ENCODE measurements around the gene OR5AK2.
"Not testable (repeated sequence)": the region's sequence is repeated elsewhere in the genome, so short reads cannot be mapped to it uniquely, and the experiment has no call there.

OR5AK2 gene

DNA sequence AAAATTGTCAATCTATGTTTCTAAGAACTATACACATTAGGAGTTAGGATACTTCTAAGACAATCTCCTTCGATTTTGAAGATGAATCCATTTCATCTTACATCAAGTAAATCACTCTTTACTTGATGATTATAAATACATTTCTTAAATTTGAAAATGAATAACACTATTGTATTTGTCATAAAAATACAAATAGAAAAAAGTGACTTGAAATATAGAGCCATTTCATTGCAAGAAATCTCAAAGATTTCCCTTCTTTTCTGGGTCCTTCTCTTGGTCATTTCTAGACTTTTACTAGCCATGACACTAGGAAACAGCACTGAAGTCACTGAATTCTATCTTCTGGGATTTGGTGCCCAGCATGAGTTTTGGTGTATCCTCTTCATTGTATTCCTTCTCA lies at the start of gene OR5AK2:
Gene OR5AK2, plus strand, starts transcription at position 301 of the 400 bp plus-strand sequence. Its CDS starts 0 bp downstream, at position 301.
- no peak for DNase-seq (ENCODE audit: low read depth, low spot score)

DNA sequence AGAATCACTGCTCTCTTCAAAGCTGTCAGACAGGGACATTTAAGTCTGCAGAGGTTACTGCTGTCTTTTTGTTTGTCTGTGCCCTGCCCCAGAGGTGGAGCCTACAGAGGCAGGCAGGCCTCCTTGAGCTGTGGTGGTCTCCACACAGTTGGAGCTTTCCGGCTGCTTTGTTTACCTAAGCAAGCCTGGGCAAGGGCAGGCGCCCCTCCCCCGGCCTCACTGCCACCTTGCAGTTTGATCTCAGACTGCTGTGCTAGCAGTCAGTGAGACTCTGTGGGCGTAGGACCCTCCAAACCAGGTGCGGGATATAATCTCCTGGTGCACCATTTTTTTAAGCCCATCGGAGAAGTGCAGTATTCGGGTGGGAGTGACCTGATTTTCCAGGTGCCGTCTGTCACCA lies 43.2 kb upstream of the OR5AK2 start:
- not testable (repeated sequence) for DNase-seq (ENCODE audit: low read depth, low spot score)

- DNase-seq (ENCODE audit: low read depth, low spot score): no peak
These were observed 39.7 kb upstream of the OR5AK2 start for GRCh38 chr11:56948991-56949515.

GRCh38 chr11:56950510-56950909 lies 38.2 kb upstream of the OR5AK2 start:
- no peak for DNase-seq (ENCODE audit: low read depth, low spot score)

GRCh38 chr11:56953907-56954306 lies 34.8 kb upstream of the OR5AK2 start:
- DNase-seq (ENCODE audit: low read depth, low spot score): not testable (repeated sequence)

- DNase-seq (ENCODE audit: low read depth, low spot score): no peak
These were observed 27.1 kb upstream of the OR5AK2 start for GRCh38 chr11:56961609-56962008.

GRCh38 chr11:56967726-56968125 lies 21.0 kb upstream of the OR5AK2 start:
- DNase-seq (ENCODE audit: low read depth, low spot score): no peak

DNA sequence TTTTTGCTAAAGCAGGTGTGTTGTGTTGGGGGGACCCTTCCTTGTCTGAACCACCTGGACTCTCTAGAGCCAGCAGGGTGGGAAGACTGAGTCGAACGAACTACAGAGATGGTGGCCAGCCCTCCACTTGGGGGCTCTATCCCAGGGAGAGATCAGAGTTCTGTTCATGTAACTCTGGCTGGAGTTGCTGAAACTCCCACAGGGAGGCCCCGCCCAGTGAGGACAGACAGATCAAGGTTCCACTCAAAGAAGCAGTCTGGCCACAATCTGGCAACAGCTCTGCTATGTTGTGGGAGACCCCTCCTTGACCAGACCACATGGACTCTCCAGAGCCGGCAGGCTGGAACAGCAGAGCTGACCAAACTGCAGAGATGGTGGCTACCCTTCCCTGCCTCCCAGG lies 20.2 kb upstream of the OR5AK2 start:
- DNase-seq (ENCODE audit: low read depth, low spot score): no peak

DNA sequence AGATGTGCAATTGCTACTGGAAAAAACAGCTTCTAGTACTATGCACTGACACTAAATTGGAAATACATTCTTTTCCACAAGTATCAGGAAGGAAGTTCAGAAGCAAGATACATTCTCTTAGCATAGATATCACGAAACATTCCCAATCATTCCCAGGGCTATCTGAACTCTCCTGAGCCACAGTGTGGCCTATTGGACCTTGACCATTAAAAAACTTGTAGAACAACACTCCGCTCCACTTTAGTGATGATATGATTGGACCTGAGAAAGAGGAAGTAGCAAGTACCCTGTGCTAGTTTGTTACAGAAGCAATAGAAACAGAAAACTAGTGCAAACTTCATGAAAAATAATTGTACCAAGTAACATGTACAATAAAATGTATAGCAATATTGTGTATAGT lies 11.4 kb upstream of the OR5AK2 start:
- DNase-seq (ENCODE audit: low read depth, low spot score): no peak

GRCh38 chr11:56990702-56991101 lies 2.0 kb downstream of the OR5AK2 start:
- no peak for DNase-seq (ENCODE audit: low read depth, low spot score)

DNA sequence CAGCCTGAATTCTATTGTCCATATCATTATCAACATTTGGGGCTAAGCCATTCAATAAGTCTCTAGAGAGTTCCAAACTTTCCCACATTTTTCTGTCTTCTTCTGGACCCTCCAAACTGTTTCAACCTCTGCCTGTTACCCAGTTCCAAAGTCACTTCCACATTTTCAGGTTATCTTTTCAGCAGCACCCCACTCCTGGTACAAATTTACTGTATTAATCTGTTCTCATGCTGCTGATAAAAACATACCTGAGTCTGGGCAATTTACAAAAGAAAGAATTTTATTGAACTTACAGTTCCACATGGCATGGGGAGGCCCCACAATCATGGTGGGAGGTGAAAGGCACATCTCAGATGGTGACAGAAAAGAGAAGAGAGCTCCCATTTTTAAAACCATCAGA lies 5.8 kb downstream of the OR5AK2 start:
- DNase-seq (ENCODE audit: low read depth, low spot score): no peak

- DNase-seq (ENCODE audit: low read depth, low spot score): no peak
These were observed 13.1 kb downstream of the OR5AK2 start for GRCh38 chr11:57001674-57002401.

DNA sequence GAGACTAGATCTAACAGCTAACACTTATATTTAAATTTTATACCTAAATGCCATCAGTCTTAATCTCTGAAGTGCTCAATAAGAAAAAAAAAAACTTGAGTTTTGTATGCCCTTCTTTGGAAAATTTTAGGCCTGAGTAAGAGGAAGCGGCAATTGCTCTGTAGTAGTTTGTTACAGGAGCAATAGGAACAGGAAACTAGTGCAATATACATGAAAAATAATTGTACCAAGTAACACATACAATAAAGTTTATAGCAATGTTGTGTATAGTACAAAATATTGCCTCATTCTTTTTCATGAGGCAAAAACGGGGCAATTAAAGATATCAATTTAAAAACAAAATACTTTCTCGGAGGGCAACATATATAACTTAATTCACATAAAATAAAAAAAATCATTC lies 19.7 kb downstream of the OR5AK2 start:
- DNase-seq (ENCODE audit: low read depth, low spot score): no peak

DNA sequence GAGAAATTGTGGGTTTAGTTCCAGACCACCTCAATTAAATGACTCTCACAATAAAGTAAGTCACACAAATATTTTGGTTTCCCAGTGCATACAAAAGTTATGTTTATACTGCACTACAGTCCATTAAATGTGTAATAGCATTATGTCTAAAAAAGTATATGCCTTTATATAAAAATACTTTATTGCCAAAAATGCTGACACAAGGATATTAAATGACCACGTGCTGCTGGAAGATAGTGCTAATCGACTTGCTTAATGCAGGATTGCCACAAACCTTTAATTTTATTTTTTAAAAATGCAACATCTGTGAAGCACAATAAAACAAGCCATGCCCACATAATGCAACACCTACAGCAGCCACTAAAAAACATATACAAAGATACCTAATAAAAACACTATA lies 27.0 kb downstream of the OR5AK2 start:
- no peak for DNase-seq (ENCODE audit: low read depth, low spot score)

GRCh38 chr11:57031556-57031955 lies 42.8 kb downstream of the OR5AK2 start:
- no peak for DNase-seq (ENCODE audit: low read depth, low spot score)
